ENCODE results near the gene CAMTA2.

GRCh38 chr17:5019475-5019956 is 32.0 kb upstream of the CAMTA2 start:
- no peak for TF ChIP-seq POLR2A (IDR thresholded peaks at IDR 0.05)
- TF ChIP-seq CTCF (IDR thresholded peaks at IDR 0.05), result peak in 1 of 7 experiments; percentile 4

Data from body of pancreas (tissue), 4 donors.